IPS-NIHi7 (cell line): Measurements from ENCODE around the gene HOXA6.

ENCODE experiments used
- DNase-seq: peaks from one replicate; pipeline ENCODE4 v3.0.0; 2012; ENCODE audit warnings: mixed read lengths; ENCODE audit errors: extremely low spot score

Gene HOXA6

GRCh38 chr7:27172823-27173510, 25.4 kb upstream of the HOXA6 start:
- no peak for DNase-seq

GRCh38 chr7:27172315-27172774, 24.8 kb upstream of the HOXA6 start:
- DNase-seq = no peak

- DNase-seq = no peak
These were observed 24.2 kb upstream of the HOXA6 start for GRCh38 chr7:27171637-27172314.

- no peak for DNase-seq
These were observed 23.7 kb upstream of the HOXA6 start for GRCh38 chr7:27171325-27171636.

- DNase-seq = no peak
These were observed 23.1 kb upstream of the HOXA6 start for GRCh38 chr7:27170426-27171324.

- DNase-seq = no peak
These were observed 22.3 kb upstream of the HOXA6 start for GRCh38 chr7:27169658-27170425.

GRCh38 chr7:27168265-27168947, 20.8 kb upstream of the HOXA6 start:
- DNase-seq = no peak

- DNase-seq = no peak
These were observed 20.3 kb upstream of the HOXA6 start for GRCh38 chr7:27167916-27168264.

GRCh38 chr7:27166531-27167505, 19.2 kb upstream of the HOXA6 start:
- DNase-seq = no peak

GRCh38 chr7:27165996-27166530, 18.5 kb upstream of the HOXA6 start:
- no peak for DNase-seq

- no peak for DNase-seq
These were observed 17.8 kb upstream of the HOXA6 start, which contains the start of gene HOXA9 for GRCh38 chr7:27165089-27165995. HOXA9 (minus strand) TSS chr7:27165537; CDS start chr7:27165457, 80 bp downstream.

- DNase-seq = no peak
These were observed 17.0 kb upstream of the HOXA6 start for GRCh38 chr7:27164367-27165088.

GRCh38 chr7:27164045-27164366, 16.4 kb upstream of the HOXA6 start:
- no peak for DNase-seq

- no peak for DNase-seq
These were observed 15.9 kb upstream of the HOXA6 start for GRCh38 chr7:27163288-27164044.

- no peak for DNase-seq
These were observed 15.2 kb upstream of the HOXA6 start for GRCh38 chr7:27162561-27163287.

GRCh38 chr7:27161721-27162560, 14.4 kb upstream of the HOXA6 start:
- DNase-seq = no peak
